Neural crest cell (in vitro differentiated cells): ENCODE results near the gene SDK1. TPM values are rescaled to one million over a fixed set of nuclear protein-coding genes. Genes with fewer than 3 reads are reported as not detected.

Experiments used
- DNase-seq: peaks from one replicate; pipeline ENCODE4 v3.0.0; 2021; ENCODE audit warnings: low read depth, mixed read lengths, low spot score
- H3K27ac Mint-ChIP-seq: one replicate; pipeline ENCODE4 v1.8.0; 2021; ENCODE audit warnings: mild to moderate bottlenecking, mixed read lengths; ENCODE audit not compliant: unreplicated experiment
- H3K27me3 Mint-ChIP-seq: 2 replicates; pipeline ENCODE4 v1.8.0; 2021; ENCODE audit warnings: low read depth, mild to moderate bottlenecking, mixed read lengths
- H3K36me3 Mint-ChIP-seq: 2 replicates; pipeline ENCODE4 v1.8.0; 2021; ENCODE audit warnings: low read depth, mild to moderate bottlenecking, mixed read lengths
- H3K4me1 Mint-ChIP-seq: 2 replicates; pipeline ENCODE4 v1.8.0; 2021; ENCODE audit warnings: mixed read lengths
- H3K4me3 Mint-ChIP-seq: one replicate; pipeline ENCODE4 v1.8.0; 2021; ENCODE audit warnings: mild to moderate bottlenecking, mixed read lengths
- H3K9me3 Mint-ChIP-seq: 2 replicates; pipeline ENCODE4 v1.8.0; 2021; ENCODE audit warnings: mixed read lengths
- CTCF ChIP-seq: fragments of 200-600 bp; sonication (generic); conservative IDR thresholded peaks from 2 replicates; pipeline ENCODE4 v1.5.0; 2021; ENCODE audit warnings: antibody characterized with exemption, mild to moderate bottlenecking
- total RNA-seq: library from RNA; stranded (reverse); gene quantifications from 2 replicates; pipeline ENCODE4 v1.2.1, GENCODE V29; 2021

SDK1 gene
- total RNA-seq, 1 donor from 2014 or later = 11.6 TPM

GRCh38 chr7:4149236-4149635 lies 848.2 kb downstream of the SDK1 start:
- Mint-ChIP-seq H3K9me3 (no peaks in the 10 kb centered on the region), H3K27me3 (no peaks in the 10 kb centered on the region), H3K4me1 (peaks cover 25% of the 10 kb centered on the region), H3K27ac (no peak overlapping the region), H3K36me3 (no peaks in the 10 kb centered on the region), H3K4me3 (no peak overlapping the region)
- no peak for TF ChIP-seq CTCF
- no peak for DNase-seq

GRCh38 chr7:4149645-4150044 lies 848.6 kb downstream of the SDK1 start:
- Mint-ChIP-seq H3K36me3 (no peaks in the 10 kb centered on the region), H3K27ac (no peak overlapping the region), H3K4me1 (peaks cover 21% of the 10 kb centered on the region), H3K27me3 (no peaks in the 10 kb centered on the region), H3K9me3 (no peaks in the 10 kb centered on the region), H3K4me3 (no peak overlapping the region)
- DNase-seq = no peak
- no peak for TF ChIP-seq CTCF

- TF ChIP-seq CTCF = no peak
- Mint-ChIP-seq H3K4me3 (no peak overlapping the region), H3K36me3 (no peaks in the 10 kb centered on the region), H3K27me3 (no peaks in the 10 kb centered on the region), H3K27ac (no peak overlapping the region), H3K4me1 (peaks cover 12% of the 10 kb centered on the region), H3K9me3 (no peaks in the 10 kb centered on the region)
- DNase-seq = no peak
Measured at GRCh38 chr7:4150731-4151130, 849.7 kb downstream of the SDK1 start.

DNA sequence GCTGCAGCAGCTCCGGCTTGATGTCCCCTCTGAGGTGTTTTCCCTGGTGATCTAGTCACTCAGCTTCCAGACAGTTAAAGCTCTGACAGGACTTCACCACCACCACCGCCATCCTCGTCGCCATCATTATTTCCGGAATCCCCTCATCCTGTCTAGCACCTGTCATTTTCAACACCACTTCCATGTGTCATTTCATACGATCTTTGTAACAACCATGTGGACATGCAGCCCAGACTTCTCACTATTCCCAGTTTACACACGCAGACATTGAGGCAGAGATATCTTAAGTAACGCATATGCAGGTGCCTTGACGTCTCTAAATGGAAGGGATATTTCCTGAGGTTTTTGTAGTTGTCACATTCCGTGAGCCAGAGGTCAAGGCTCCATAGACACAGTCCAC lies 850.5 kb downstream of the SDK1 start:
- Mint-ChIP-seq H3K27ac (no peak overlapping the region), H3K4me3 (no peak overlapping the region), H3K36me3 (no peaks in the 10 kb centered on the region), H3K4me1 (peaks cover 14% of the 10 kb centered on the region), H3K27me3 (no peaks in the 10 kb centered on the region), H3K9me3 (no peaks in the 10 kb centered on the region)
- DNase-seq = no peak
- no peak for TF ChIP-seq CTCF

DNA sequence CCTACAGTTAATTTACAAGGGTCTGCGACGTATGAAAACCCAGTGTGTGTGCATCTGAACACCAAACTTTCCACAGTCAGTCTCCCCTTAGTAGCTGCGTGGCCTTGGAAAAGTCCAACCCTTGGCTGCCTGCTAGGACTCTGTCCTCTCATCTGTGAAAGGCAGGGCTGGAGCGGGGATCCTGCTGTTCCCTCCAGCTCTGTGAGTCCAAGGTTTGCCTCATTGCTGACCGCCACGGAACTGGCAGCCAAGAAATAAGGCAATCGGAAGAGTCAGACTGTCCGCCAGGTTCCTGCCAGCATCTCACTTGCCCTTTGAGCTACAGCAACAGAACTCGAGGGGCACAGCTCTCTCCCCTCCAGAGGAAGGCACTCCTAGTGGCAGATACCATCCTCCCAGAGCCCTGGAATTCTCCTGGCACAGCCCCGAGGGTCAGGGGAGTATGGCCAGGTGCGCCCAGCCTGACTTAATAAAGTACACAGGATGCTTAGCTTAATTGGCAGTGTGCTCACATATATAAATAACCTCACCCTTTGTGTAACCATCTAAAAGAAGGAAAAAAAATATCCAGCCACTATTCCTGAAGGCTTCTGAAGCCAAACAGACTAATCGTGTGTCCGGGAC lies 851.0 kb downstream of the SDK1 start:
- Mint-ChIP-seq H3K36me3 (no peaks in the 10 kb centered on the region), H3K4me3 (no peak overlapping the region), H3K4me1 (peaks cover 11% of the 10 kb centered on the region), H3K27ac (no peak overlapping the region), H3K9me3 (no peaks in the 10 kb centered on the region), H3K27me3 (no peaks in the 10 kb centered on the region)
- DNase-seq = no peak
- TF ChIP-seq CTCF = no peak
